AG09319 (cell line): ENCODE measurements around the gene JAG2.

Experiments
- DNase-seq: peaks from one replicate; pipeline ENCODE4 v3.0.0-alpha.2; 2010; ENCODE audit warnings: low read depth; ENCODE audit errors: extremely low read depth
- CTCF ChIP-seq: IDR thresholded peaks from 2 replicates; pipeline ENCODE4 v1.5.1; 2011; ENCODE audit warnings: low read depth, mild to moderate bottlenecking, inconsistent platforms, low read length, moderate library complexity

The JAG2 gene

GRCh38 chr14:105180592-105181548 lies 12.3 kb upstream of the JAG2 start, which contains the start of gene NUDT14:
TSS of gene NUDT14 (minus strand) at chr14:105181312. CDS start at chr14:105181209, 103 bp downstream.
- no peak for TF ChIP-seq CTCF
- no peak for DNase-seq

GRCh38 chr14:105179191-105179590 lies 10.6 kb upstream of the JAG2 start:
- DNase-seq, result no peak
- no peak for TF ChIP-seq CTCF

GRCh38 chr14:105178868-105179140 lies 10.2 kb upstream of the JAG2 start:
- no peak for TF ChIP-seq CTCF
- no peak for DNase-seq

- TF ChIP-seq CTCF, result no peak
- DNase-seq, result no peak
Observed at GRCh38 chr14:105178069-105178867, 9.7 kb upstream of the JAG2 start.

- TF ChIP-seq CTCF, result no peak
- no peak for DNase-seq
Observed at GRCh38 chr14:105177082-105177481, 8.5 kb upstream of the JAG2 start.

GRCh38 chr14:105176513-105176912 lies 7.9 kb upstream of the JAG2 start:
- no peak for TF ChIP-seq CTCF
- DNase-seq, result no peak
